ENCODE data around the gene PPIP5K1.
A peak's percentile ranks its signal among the peaks of the same experiment; 100 is the strongest.
"Not testable (repeated sequence)": the region's sequence is repeated elsewhere in the genome, so short reads cannot be mapped to it uniquely, and the experiment has no call there.

The PPIP5K1 gene

DNA sequence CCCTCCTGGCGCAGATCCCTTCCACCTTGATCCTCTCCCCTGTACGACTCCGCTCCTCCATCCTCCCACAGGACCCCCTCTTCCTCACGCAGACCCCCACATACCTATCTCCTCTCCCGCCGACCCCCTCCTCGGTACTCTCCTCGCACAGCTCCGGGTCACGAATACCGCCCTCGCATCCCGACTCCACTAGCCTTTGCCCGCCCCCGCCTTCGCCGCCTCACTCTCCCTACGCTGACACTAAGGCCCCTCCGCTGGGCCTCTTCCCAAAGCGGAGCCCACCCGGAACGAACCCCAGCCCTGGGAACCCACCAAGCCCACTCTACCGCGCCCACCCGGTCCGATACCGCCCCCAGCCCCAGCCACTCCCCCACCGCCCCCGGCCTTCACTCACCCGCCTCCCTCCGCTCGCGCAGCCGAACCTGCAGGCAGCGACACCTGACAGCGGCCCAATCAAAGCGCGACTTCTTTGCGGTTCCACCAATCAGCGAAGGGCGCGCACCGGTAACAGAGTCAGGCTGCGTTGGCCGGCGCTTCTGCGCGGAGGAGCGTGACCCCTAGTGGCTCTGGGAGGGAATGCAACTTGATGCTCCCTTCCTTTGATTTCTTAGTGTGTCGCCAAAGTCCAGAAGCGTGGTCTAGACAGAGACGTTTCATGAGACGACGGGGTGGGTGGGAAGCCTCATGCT, at the start of gene PPIP5K1:
PPIP5K1 (minus strand) TSS at position 431 of the 689 bp plus-strand sequence. CDS start 5,704 bp downstream, outside the sequence.
- DNase-seq = not testable (repeated sequence)

DNA sequence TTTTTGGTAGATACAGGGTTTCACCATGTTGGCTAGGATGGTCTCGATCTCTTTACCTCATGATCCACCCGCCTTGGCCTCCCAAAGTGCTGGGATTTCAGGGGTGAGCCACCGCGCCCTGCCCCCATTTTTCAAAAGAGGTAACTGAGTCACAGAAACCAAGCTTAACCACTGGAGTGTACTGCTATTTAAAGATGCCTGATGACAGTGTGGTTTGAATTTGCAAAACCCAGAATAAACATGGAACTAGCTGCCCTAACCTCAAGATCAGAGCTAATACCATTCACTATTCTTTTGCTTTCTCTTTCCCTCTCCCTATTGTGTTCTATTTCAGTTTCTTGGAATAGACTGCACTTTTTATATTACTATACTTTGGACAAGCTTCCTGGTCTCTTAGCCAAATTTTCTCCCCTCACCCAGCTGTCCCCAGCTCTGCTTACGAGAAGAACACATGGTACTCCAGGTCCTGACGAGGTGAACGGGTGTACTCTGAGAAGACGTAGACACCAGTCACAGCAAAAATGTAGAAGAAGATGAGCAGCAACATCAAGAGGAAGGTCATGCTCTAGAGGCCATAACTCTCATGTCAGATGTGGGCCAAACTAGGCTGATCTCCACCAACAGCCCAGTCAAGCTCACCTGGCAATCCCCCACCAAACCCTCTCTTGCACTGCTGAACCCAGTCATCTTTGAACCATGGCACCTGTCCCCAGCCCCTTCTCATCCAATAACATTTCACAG, 48.6 kb upstream of the PPIP5K1 start:
- DNase-seq = not testable (repeated sequence)

DNA sequence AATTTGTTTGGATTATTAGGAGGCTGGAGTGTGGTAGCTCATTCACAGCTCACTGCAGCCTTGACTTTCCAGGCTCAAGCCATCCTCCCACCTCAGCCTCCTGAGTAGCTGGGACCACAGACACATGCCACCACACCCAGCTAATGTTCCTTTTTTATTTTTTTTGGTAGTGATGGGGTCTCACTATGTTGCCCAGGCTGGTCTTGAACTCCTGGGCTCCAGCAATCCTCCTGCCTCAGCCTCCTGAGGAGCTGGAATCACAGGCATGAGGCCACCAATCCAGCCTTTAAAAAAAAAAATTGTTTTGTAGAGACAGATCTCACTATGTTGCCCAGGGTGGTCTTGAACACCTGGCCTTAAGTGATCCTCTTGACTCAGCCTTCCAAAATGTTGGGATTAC, 36.9 kb upstream of the PPIP5K1 start:
- DNase-seq = not testable (repeated sequence)

- no peak for DNase-seq
Observed at GRCh38 chr15:43625106-43625505, 35.1 kb upstream of the PPIP5K1 start.

DNA sequence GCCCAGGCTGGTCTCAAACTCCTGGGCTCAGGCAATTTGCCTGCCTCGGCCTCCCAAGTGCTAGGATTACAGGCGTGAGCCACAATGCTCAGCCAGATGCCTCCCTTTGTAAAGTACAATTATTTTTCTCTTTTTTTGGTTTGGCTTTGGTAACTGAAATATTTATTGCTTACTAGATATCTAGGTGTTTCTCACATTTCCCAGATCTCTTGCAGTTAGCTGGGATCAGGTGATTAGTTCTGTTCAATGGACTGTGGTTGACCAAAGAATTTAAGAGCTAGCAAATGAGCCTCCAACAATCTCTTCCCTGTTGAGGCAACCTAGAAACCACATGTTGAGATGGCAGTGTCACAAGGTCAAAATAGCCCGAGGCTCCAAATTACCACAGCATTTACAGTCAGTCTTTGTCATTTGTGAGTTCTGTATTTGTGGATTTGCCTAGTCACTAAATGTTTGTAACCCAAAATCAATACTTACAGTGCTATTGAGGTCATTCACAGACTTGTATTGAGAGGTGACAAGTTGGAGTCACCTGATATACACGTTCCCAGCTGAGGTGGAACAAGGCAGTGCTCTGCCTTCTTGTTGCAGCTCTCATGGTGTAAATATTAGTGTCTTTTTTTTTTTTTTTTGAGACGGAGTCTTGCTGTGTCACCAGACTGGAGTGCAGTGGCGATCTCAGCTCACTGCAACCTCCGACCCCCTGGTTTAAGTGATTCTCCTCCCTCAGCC, 32.2 kb upstream of the PPIP5K1 start:
- not testable (repeated sequence) for DNase-seq

GRCh38 chr15:43618700-43619099, 28.7 kb upstream of the PPIP5K1 start, which contains the start of gene STRC:
Gene STRC, minus strand, starts transcription at chr15:43618800. Its CDS starts 78 bp downstream, at chr15:43618722.
- not testable (repeated sequence) for DNase-seq

- DNase-seq = not testable (repeated sequence)
Observed at GRCh38 chr15:43617750-43618149, 27.7 kb upstream of the PPIP5K1 start.

- peak; percentile 20 for DNase-seq
Observed at GRCh38 chr15:43602233-43602632, 12.2 kb upstream of the PPIP5K1 start.

- not testable (repeated sequence) for DNase-seq
Observed at GRCh38 chr15:43600200-43600599, 10.2 kb upstream of the PPIP5K1 start.

- not testable (repeated sequence) for DNase-seq
Observed at GRCh38 chr15:43599131-43599530, 9.1 kb upstream of the PPIP5K1 start.

DNA sequence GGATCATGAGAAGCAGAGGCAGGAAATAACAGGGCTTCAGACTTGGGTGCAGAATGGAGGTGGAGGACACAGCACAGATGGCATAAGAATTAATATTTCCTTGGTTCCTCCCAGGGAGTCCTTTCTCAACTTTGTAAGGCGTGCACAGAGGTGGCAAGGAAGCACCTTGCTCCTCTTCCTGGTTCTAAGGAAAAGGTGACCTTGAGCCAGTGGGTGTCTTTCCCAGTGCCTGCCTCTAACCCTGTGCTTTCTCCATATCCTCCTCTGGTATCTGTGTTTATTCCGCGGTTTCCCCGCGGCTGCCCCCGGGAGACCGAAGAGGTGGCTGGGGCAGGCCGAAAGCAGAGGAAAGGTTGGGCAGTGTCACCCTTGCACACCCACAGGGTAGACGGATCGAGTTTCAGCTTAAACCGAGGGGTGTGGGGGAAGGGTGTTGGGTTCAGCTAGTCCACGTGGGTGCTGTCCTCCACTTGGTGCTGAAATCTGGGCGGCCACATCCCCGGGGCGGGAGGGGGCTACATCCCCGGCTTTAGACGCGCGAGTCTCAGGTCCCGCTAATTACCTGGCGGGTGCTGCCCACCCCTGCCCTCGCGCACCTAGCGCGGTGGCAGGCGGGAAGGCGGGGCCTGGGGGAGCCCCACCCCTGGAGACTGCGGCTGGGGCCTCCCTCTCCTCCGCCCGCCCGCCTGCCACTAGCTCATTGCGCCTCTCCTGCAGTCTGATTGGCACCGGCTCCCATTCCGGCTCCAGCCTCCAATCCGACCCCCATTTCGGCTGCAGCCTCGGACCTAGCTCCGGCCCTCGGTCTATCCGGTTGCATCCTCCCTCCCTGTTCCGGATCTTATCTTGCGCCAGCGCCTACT, 3.6 kb upstream of the PPIP5K1 start, which contains the start of gene CKMT1B:
CKMT1B (plus strand) TSS at position 700 of the 863 bp plus-strand sequence. CDS start 192 bp downstream, outside the sequence.
- not testable (repeated sequence) for DNase-seq

DNA sequence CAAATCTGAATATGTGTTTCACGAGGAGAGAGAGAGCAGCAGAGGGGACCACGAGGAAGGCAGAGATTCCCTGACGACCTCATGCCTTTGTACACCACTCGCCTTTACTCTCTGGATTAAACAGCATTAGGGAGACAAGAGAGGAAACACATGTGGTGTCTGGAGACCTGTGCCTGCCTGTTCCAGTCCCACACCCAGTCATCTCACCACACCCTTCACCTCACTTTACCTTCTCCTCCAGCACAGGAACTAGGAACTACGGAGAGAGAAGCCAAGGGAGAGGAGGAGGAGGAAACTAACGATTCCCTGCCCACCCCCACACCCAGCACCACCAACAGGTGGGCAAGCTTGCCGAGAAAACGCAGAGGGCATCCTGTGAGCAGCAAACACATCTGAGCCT, 2.8 kb upstream of the PPIP5K1 start:
- not testable (repeated sequence) for DNase-seq

- not testable (repeated sequence) for DNase-seq
Observed at GRCh38 chr15:43574607-43575006, 15.4 kb downstream of the PPIP5K1 start.

- DNase-seq = not testable (repeated sequence)
Observed at GRCh38 chr15:43566615-43567014, 23.4 kb downstream of the PPIP5K1 start.

DNA sequence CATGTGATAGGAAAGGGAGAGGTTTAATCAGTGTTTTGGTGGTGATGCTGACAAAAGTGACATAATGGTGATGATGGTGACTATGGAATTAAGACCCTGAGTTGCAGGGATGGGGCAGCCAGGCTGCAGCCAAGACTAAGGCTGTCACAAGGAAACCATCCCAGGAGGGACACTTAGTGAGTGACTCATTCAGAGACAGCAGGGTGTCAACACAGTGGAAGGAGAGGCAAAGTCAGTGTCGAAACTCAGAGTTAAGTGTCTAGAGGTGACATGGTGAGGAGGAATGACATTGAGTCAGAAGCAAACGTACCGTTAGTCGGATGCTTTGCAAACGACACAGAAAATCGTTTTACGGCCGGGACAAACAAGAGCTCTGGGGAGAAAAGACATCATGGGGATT, 26.2 kb downstream of the PPIP5K1 start:
- not testable (repeated sequence) for DNase-seq

GRCh38 chr15:43562753-43563152, 27.3 kb downstream of the PPIP5K1 start:
- not testable (repeated sequence) for DNase-seq

GRCh38 chr15:43552986-43553385, 37.0 kb downstream of the PPIP5K1 start:
- DNase-seq = no peak

GRCh38 chr15:43552256-43552655, 37.8 kb downstream of the PPIP5K1 start:
- no peak for DNase-seq

DNA sequence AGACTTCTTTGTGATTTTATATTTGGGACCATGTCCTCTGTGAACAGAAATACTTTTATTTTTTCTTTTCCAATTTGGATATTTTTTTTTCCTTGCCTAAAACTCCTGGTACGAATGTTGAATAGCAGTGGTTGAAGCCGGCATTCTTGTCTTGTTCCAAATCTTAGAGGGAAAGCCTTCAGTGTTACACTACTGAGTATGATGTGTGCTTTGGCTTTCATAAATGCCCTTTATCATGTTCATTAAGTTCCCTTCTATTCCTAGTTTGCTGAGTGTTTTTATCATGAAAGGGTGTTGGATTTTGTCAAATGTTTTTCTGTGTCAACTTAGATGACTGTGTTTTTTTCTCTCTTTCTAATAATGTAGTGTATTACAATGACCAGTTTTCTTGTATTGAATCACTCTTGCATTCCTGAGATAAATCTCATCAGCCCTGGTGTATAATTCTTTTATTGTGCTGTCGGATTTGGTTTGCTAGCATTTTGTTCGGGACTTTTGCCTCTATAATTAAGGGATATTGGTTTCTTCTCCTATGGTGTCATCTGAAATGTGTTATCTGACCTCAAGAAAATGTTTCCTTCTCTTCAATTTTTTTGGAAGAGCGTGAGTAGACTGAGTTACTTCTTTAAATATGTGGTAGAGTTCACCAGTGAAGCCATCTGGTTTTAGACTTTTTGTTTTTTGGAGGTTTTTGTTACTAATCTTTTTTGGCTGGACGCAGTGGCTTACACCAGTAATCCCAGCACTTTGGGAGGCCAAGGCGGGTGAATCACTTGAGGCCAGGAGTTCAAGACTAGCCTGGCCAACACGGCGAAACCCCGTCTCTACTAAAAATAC, 39.3 kb downstream of the PPIP5K1 start:
- no peak for DNase-seq

DNA sequence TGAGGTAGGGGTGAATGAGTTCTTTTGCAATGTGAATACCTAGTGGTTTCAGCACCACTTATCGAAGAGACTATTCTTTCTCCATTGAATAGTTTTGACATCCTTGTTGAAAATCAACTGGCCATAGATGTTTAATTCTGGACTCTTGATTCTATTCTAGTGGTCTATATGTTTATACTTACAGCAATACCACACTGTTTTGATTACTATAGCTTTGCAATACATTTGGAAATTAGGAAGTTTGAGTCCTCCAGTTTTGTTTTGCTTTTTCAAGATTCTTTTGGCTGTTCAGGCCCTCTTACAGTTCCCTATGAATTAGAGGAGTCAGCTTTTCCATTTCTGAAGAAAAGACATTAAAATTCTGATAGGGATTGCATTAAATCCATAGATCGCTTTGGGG, 42.5 kb downstream of the PPIP5K1 start:
- no peak for DNase-seq

DNA sequence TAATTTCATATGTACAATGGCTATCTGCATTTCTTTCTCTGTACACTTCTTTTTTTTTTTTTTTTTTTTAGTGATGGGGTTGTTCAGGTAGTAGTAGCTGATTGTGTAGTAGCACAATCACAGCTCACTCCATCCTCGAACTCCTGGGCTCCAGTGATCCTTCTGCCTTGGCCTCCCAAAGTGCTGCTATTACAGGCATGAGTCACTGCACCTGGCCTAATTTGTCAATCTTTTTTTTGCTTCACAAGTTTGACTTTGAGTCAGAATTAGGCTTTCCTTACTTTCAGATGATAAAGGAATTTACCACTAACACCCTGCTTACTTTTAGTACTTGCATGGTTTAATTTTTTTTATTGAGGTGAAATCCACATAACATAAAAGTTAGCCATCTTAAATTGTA, 44.6 kb downstream of the PPIP5K1 start:
- no peak for DNase-seq

All from NCI-H345 (cell line).